Keratinocyte (primary cell): ENCODE data around the gene TNXB. TPM values are rescaled to one million over a fixed set of nuclear protein-coding genes. Genes with fewer than 3 reads are reported as not detected.

ENCODE experiments used
- DNase-seq: peaks from one replicate; pipeline ENCODE4 v3.0.0-alpha.2; 2011; ENCODE audit warnings: low read depth, missing footprints, low spot score
- FAIRE-seq: peaks from 2 replicates; lab custom pipeline; 2011; peaks lifted over from hg19 to GRCh38; lab: Jason Lieb, UNC
- H2AFZ ChIP-seq: 2 replicates; pipeline ENCODE4 v1.6.0; 2012; ENCODE audit warnings: low read length, control low read depth, inconsistent platforms; ENCODE audit not compliant: control insufficient read depth
- H3K27ac ChIP-seq: 2 replicates; pipeline ENCODE4 v1.5.1; 2011; ENCODE audit warnings: low read length; ENCODE audit not compliant: control insufficient read depth, insufficient read depth
- H3K27me3 ChIP-seq: 3 replicates; pipeline ENCODE4 v1.6.0; 2011; ENCODE audit warnings: low read length; ENCODE audit not compliant: control insufficient read depth, insufficient read depth; ENCODE audit errors: extremely low read depth
- H3K36me3 ChIP-seq, 2 experiments: 2 replicates in 1 of 2; 3 replicates in 1 of 2; pipeline ENCODE4 v1.5.1; 2011; ENCODE audit warnings: low read length in 2 of 2, mild to moderate bottlenecking in 1 of 2; ENCODE audit not compliant: control insufficient read depth in 2 of 2, insufficient read depth in 2 of 2; ENCODE audit errors: extremely low read depth in 1 of 2
- H3K4me1 ChIP-seq: 3 replicates; pipeline ENCODE4 v1.5.1; 2011; ENCODE audit warnings: low read length; ENCODE audit not compliant: control insufficient read depth, insufficient read depth; ENCODE audit errors: extremely low read depth
- H3K4me2 ChIP-seq: 3 replicates; pipeline ENCODE4 v1.6.0; 2011; ENCODE audit warnings: low read depth, low read length; ENCODE audit not compliant: control insufficient read depth, insufficient read depth; ENCODE audit errors: extremely low read depth
- H3K4me3 ChIP-seq, 3 experiments: fragments of 200-600 bp in 1 of 3; sonication (generic) in 1 of 3; 2 replicates in 2 of 3; 3 replicates in 1 of 3; pipeline ENCODE4 v1.5.1; 2011 to 2016; ENCODE audit warnings: low read length in 3 of 3, mild to moderate bottlenecking in 3 of 3, control low read depth in 2 of 3, inconsistent platforms in 1 of 3, low read depth in 1 of 3, mixed read lengths in 1 of 3, mixed run types in 1 of 3, moderate library complexity in 1 of 3; ENCODE audit not compliant: control insufficient read depth in 2 of 3, insufficient read depth in 2 of 3; ENCODE audit errors: extremely low read depth in 1 of 3
- H3K79me2 ChIP-seq: 2 replicates; pipeline ENCODE4 v1.6.0; 2012; ENCODE audit warnings: low read length; ENCODE audit not compliant: control insufficient read depth, insufficient read depth
- H3K9ac ChIP-seq: 3 replicates; pipeline ENCODE4 v1.6.0; 2011; ENCODE audit warnings: low read length; ENCODE audit not compliant: control insufficient read depth, insufficient read depth; ENCODE audit errors: extremely low read depth
- H3K9me1 ChIP-seq: 3 replicates; pipeline ENCODE4 v1.6.0; 2011; ENCODE audit warnings: low read length; ENCODE audit not compliant: control insufficient read depth, insufficient read depth; ENCODE audit errors: extremely low read depth
- H3K9me3 ChIP-seq: 2 replicates; pipeline ENCODE4 v1.5.1; 2012; ENCODE audit warnings: low read depth, low read length; ENCODE audit not compliant: control insufficient read depth
- H4K20me1 ChIP-seq: 3 replicates; pipeline ENCODE4 v1.6.0; 2011; ENCODE audit warnings: low read length; ENCODE audit not compliant: control insufficient read depth, insufficient read depth; ENCODE audit errors: extremely low read depth
- CTCF ChIP-seq, 3 experiments: IDR thresholded peaks in 1 of 3; conservative IDR thresholded peaks in 1 of 3; optimal IDR thresholded peaks in 1 of 3; 2 replicates in 2 of 3; 3 replicates in 1 of 3; pipeline versions ENCODE3 to v1.5.1; 2011; ENCODE audit warnings: low read length in 3 of 3, mild to moderate bottlenecking in 3 of 3, moderate library complexity in 2 of 3, control low read depth in 1 of 3, inconsistent platforms in 1 of 3; ENCODE audit not compliant: insufficient read depth in 2 of 3; ENCODE audit errors: extremely low read depth in 1 of 3
- EZH2 ChIP-seq: IDR thresholded peaks from one replicate; pipeline ENCODE4 v1.6.1; 2012; ENCODE audit warnings: inconsistent platforms, mild to moderate bottlenecking, low read length, moderate library complexity
- dilution Hi-C: fragments of 300-500 bp; cut with MboI; formaldehyde crosslinking; loops from one replicate; pipeline ENCODE4 v1.7.0; 2020; ENCODE audit warnings: low sequenced_read_pairs; ENCODE audit not compliant: extremely low pct_ligation_motif_present
- polyA plus RNA-seq, 5 experiments: library from polyadenylated mRNA; depleted of rRNA in 3 of 5; stranded (reverse) in 3 of 5; stranded (forward) in 1 of 5; unstranded in 1 of 5; fragments of >200 nt; gene quantifications; 1 replicate in 1 of 5; 2 replicates in 3 of 5; 3 replicates in 1 of 5; pipeline versions ENCODE4 v1.2.1 to v1.2.3, GENCODE V29; 2011 to 2012; ENCODE audit warnings: missing spikeins in 2 of 5, low read depth in 1 of 5, low replicate concordance in 1 of 5

TNXB gene
- polyA plus RNA-seq, 1 donor (not counting 4 experiments of a cell fraction or from before 2014, with no cell fraction given) = 0.25 TPM

- no peak overlapping the region for H3K9ac ChIP-seq
- no peak for TF ChIP-seq CTCF (optimal IDR thresholded peaks at IDR 0.05 in 1 of 3, IDR thresholded peaks at IDR 0.05 in 1 of 3, conservative IDR thresholded peaks at IDR 0.05 in 1 of 3; ENCODE audit: extremely low read depth in 1 of 3, insufficient read depth in 2 of 3, low read length in 3 of 3)
- TF ChIP-seq EZH2 = no peak
- H3K4me2 ChIP-seq = no peak overlapping the region
- H3K4me3 ChIP-seq = no peak overlapping the region
- no peak overlapping the region for H2AFZ ChIP-seq
- H3K27me3 ChIP-seq = peaks cover 5% of the 10 kb centered on the region
- dilution Hi-C loops = no loop called here
- H4K20me1 ChIP-seq = no peaks in the 10 kb centered on the region
- FAIRE-seq (peak; percentile 55), DNase-seq (peak; percentile 49)
- H3K27ac ChIP-seq = no peak overlapping the region
- H3K9me3 ChIP-seq = no peaks in the 10 kb centered on the region
- H3K4me1 ChIP-seq = peaks cover 16% of the 10 kb centered on the region
- no peaks in the 10 kb centered on the region for H3K36me3 ChIP-seq
- H3K9me1 ChIP-seq = no peaks in the 10 kb centered on the region
- H3K79me2 ChIP-seq = no peaks in the 10 kb centered on the region
These were observed 32.8 kb downstream of the TNXB start for GRCh38 chr6:32076321-32076809.

GRCh38 chr6:32075781-32076180 lies 33.4 kb downstream of the TNXB start:
- H3K9me3 ChIP-seq = no peaks in the 10 kb centered on the region
- no peak for FAIRE-seq
- DNase-seq = no peak
- H4K20me1 ChIP-seq = no peaks in the 10 kb centered on the region
- no peak overlapping the region for H3K9ac ChIP-seq
- no peak for TF ChIP-seq EZH2
- TF ChIP-seq CTCF (optimal IDR thresholded peaks at IDR 0.05 in 1 of 3, IDR thresholded peaks at IDR 0.05 in 1 of 3, conservative IDR thresholded peaks at IDR 0.05 in 1 of 3; ENCODE audit: extremely low read depth in 1 of 3, insufficient read depth in 2 of 3, low read length in 3 of 3) = no peak
- H3K27ac ChIP-seq = no peak overlapping the region
- no peak overlapping the region for H3K4me3 ChIP-seq
- no peaks in the 10 kb centered on the region for H3K36me3 ChIP-seq
- dilution Hi-C loops = no loop called here
- no peak overlapping the region for H2AFZ ChIP-seq
- H3K4me1 ChIP-seq = peaks cover 12% of the 10 kb centered on the region
- H3K79me2 ChIP-seq = no peaks in the 10 kb centered on the region
- peaks cover under 1% of the 10 kb centered on the region for H3K27me3 ChIP-seq
- no peak overlapping the region for H3K4me2 ChIP-seq
- H3K9me1 ChIP-seq = no peaks in the 10 kb centered on the region
